Hepatocyte (in vitro differentiated cells): ENCODE data around the gene MEX3A. TPM values are rescaled to one million over a fixed set of nuclear protein-coding genes. Genes with fewer than 3 reads are reported as not detected.
A peak's percentile ranks its signal among the peaks of the same experiment; 100 is the strongest.

Source experiments
- DNase-seq: peaks from one replicate; pipeline ENCODE4 v3.0.0-alpha.2; 2016; ENCODE audit warnings: low spot score
- H2AFZ ChIP-seq: fragments of 200-600 bp; sonication (generic); 2 replicates; pipeline ENCODE4 v1.6.0; 2016; ENCODE audit warnings: antibody characterized with exemption, mild to moderate bottlenecking
- H3K27ac ChIP-seq: fragments of 200-600 bp; sonication (generic); 2 replicates; pipeline ENCODE4 v1.5.1; 2016; ENCODE audit warnings: mild to moderate bottlenecking
- H3K27me3 ChIP-seq: fragments of 200-600 bp; sonication (generic); 2 replicates; pipeline ENCODE4 v1.6.1; 2016
- H3K36me3 ChIP-seq: fragments of 200-600 bp; sonication (generic); replicated peaks from 2 replicates; pipeline ENCODE4 v1.5.1; 2016; ENCODE audit warnings: low read depth; ENCODE audit not compliant: insufficient read depth
- H3K4me1 ChIP-seq: fragments of 200-600 bp; sonication (generic); 2 replicates; pipeline ENCODE4 v1.5.1; 2016; ENCODE audit warnings: mild to moderate bottlenecking, moderate library complexity; ENCODE audit not compliant: insufficient read depth
- H3K4me2 ChIP-seq: fragments of 200-600 bp; sonication (generic); 2 replicates; pipeline ENCODE4 v1.6.0; 2016
- H3K4me3 ChIP-seq: fragments of 200-600 bp; sonication (generic); 2 replicates; pipeline ENCODE4 v1.5.1; 2016; ENCODE audit warnings: mild to moderate bottlenecking
- H3K79me2 ChIP-seq: fragments of 200-600 bp; sonication (generic); 2 replicates; pipeline ENCODE4 v1.6.0; 2017; ENCODE audit warnings: mild to moderate bottlenecking
- H3K9me2 ChIP-seq: fragments of 200-600 bp; sonication (generic); replicated peaks from 2 replicates; pipeline ENCODE4 v1.6.0; 2017; ENCODE audit warnings: mild to moderate bottlenecking; ENCODE audit not compliant: insufficient read depth
- H3K9me3 ChIP-seq: fragments of 200-600 bp; sonication (generic); 2 replicates; pipeline ENCODE4 v1.5.1; 2016; ENCODE audit warnings: low read depth, mild to moderate bottlenecking
- H4K20me1 ChIP-seq: fragments of 200-600 bp; sonication (generic); 2 replicates; pipeline ENCODE4 v1.6.0; 2016; ENCODE audit warnings: mild to moderate bottlenecking; ENCODE audit not compliant: insufficient read depth, poor library complexity, severe bottlenecking
- EZH2 ChIP-seq: fragments of 200-600 bp; sonication (generic); IDR thresholded peaks from 2 replicates; pipeline ENCODE4 v1.6.1; 2016; ENCODE audit warnings: antibody characterized with exemption, mild to moderate bottlenecking, borderline replicate concordance
- EZH2phosphoT487 ChIP-seq: fragments of 200-600 bp; sonication (generic); IDR thresholded peaks from one replicate; pipeline ENCODE4 v1.6.1; 2018; ENCODE audit warnings: antibody characterized with exemption, mild to moderate bottlenecking, low read depth, moderate library complexity; ENCODE audit not compliant: unreplicated experiment, severe bottlenecking
- WGBS: methylation state at CpG from one replicate; pipeline ENCODE4 v1.1.6; 2016; ENCODE audit warnings: low lambda C conversion rate; ENCODE audit errors: missing lambda C conversion rate; 5-methylcytosine and 5-hydroxymethylcytosine counted together
- polyA plus RNA-seq: library from polyadenylated mRNA; unstranded; fragments of >200 nt; fragmentation: Nextera tagmentation; extraction: Ambion mirVana; gene quantifications from 2 replicates; pipeline ENCODE4 v1.2.1, GENCODE V29; 2016
- total RNA-seq: library from RNA; depleted of rRNA; stranded (reverse); fragments of >200 nt; gene quantifications from 2 replicates; pipeline ENCODE4 v1.2.3, GENCODE V29; 2014
- TF ChIP-seq, protein P1 (sequence below): fragments of 200-600 bp; sonication (generic); IDR thresholded peaks from 2 replicates; pipeline ENCODE4 v1.5.1; 2016; ENCODE audit warnings: antibody characterized with exemption, mild to moderate bottlenecking; ENCODE audit not compliant: poor library complexity

Gene MEX3A
- total and polyA plus RNA-seq, 2 experiments from 2014 or later = 9.3 to 12.0 TPM

DNA sequence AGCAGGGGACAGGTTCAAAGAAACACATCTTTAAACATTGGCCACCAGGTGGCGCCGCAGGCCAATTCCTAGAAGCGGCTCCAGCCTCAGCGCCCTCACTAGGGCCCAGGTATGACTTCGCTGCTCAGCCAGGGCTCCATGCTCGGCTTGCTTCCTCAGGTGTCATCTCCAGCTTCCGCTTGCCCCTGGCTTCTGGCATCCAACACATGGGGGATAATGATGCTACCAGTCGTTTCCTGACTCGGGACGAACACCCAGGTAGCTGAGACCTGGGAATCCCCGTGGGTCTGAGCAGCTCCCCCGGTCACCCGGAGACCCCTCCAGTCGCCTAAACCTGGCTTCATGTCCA lies 8.5 kb upstream of the MEX3A start:
- Histone ChIP-seq H3K27me3 (no peaks in the 10 kb centered on the region), H3K4me3 (no peak overlapping the region), H2AFZ (no peak overlapping the region), H3K4me2 (no peak overlapping the region), H3K4me1 (peaks cover 17% of the 10 kb centered on the region), H4K20me1 (no peaks in the 10 kb centered on the region), H3K79me2 (peaks cover 90% of the 10 kb centered on the region), H3K9me3 (no peaks in the 10 kb centered on the region), H3K36me3 (no peaks in the 10 kb centered on the region), H3K9me2 (no peaks in the 10 kb centered on the region), H3K27ac (peak overlapping the region; percentile 53)
- 46% methylated on average over 14 of the region's 14 CpGs for WGBS
- peak; percentile 95 for DNase-seq
- TF ChIP-seq, protein P1, sequence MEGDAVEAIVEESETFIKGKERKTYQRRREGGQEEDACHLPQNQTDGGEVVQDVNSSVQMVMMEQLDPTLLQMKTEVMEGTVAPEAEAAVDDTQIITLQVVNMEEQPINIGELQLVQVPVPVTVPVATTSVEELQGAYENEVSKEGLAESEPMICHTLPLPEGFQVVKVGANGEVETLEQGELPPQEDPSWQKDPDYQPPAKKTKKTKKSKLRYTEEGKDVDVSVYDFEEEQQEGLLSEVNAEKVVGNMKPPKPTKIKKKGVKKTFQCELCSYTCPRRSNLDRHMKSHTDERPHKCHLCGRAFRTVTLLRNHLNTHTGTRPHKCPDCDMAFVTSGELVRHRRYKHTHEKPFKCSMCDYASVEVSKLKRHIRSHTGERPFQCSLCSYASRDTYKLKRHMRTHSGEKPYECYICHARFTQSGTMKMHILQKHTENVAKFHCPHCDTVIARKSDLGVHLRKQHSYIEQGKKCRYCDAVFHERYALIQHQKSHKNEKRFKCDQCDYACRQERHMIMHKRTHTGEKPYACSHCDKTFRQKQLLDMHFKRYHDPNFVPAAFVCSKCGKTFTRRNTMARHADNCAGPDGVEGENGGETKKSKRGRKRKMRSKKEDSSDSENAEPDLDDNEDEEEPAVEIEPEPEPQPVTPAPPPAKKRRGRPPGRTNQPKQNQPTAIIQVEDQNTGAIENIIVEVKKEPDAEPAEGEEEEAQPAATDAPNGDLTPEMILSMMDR = peak; percentile 85
- TF ChIP-seq EZH2phosphoT487 (no peak), EZH2 (no peak)

DNA sequence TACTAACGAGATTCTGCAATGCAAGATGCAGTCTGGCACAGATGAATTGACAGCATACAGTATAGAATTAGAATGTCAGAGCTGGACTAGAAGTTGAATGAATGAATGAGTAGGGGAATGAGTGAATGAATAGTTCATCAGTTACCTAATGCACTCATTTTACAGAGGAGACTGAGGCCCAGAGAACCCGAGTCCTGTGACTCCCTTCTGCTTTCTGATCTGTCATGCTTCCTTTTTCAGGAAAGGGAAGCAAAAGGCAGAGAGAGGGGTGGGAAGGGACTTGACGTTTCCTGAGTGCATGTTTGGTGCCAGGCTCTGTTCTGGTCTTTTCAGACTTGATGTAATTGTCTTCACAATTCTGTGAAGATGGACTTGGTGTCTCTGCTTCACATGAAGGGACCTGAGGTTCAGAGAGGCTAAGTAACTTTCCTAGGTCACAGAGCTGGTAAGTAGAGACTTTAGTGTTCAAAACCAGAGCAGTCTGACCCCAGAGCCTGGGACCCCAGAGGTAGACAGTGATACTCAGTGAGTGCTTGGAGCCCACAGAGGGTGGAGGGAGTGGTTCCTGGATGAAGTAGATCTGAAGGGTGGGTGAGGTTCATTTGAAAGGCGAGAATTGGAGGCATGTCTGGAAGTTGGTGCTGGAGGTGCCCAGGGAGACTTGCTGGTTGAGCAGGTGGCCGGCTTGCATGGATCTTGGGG lies 8.0 kb upstream of the MEX3A start:
- Histone ChIP-seq H3K36me3 (no peaks in the 10 kb centered on the region), H4K20me1 (no peaks in the 10 kb centered on the region), H3K79me2 (peaks cover 92% of the 10 kb centered on the region), H3K9me2 (no peaks in the 10 kb centered on the region), H3K9me3 (no peaks in the 10 kb centered on the region), H2AFZ (no peak overlapping the region), H3K27me3 (no peaks in the 10 kb centered on the region), H3K4me3 (no peak overlapping the region), H3K4me1 (peaks cover 22% of the 10 kb centered on the region), H3K27ac (peak overlapping the region; percentile 4), H3K4me2 (no peak overlapping the region)
- WGBS = 38% methylated on average over 5 of the region's 5 CpGs
- no peak for DNase-seq
- no peak for TF ChIP-seq EZH2phosphoT487
- TF ChIP-seq, protein P1 = no peak
- no peak for TF ChIP-seq EZH2

DNA sequence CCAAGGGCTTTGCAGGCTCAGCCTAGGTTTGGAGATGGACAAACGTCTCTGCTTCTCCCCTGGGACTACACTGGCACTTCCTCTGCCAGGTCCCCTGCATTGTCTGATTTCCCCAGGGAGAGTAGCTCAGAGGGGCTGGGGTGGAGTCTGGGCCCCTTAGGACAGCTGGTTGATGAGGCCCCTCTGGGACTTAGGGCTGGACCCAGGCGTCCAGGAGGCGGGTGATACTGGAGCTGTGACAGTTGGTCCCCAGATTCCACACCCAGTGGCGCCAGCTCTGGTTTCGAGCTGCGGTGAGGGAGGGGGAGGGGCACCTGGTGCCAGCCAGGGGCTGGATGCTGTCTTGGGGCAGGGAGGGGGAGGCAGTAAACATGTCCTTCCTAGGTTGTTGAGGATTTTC lies 7.4 kb upstream of the MEX3A start:
- Histone ChIP-seq H3K4me1 (peaks cover 26% of the 10 kb centered on the region), H3K27me3 (no peaks in the 10 kb centered on the region), H3K4me2 (no peak overlapping the region), H3K36me3 (no peaks in the 10 kb centered on the region), H3K79me2 (peaks cover 94% of the 10 kb centered on the region), H2AFZ (no peak overlapping the region), H4K20me1 (no peaks in the 10 kb centered on the region), H3K27ac (no peak overlapping the region), H3K4me3 (no peak overlapping the region), H3K9me2 (no peaks in the 10 kb centered on the region), H3K9me3 (no peaks in the 10 kb centered on the region)
- no peak for DNase-seq
- no peak for TF ChIP-seq EZH2
- TF ChIP-seq EZH2phosphoT487 = no peak
- TF ChIP-seq, protein P1 = no peak
- WGBS = 81% methylated on average over 6 of the region's 6 CpGs

DNA sequence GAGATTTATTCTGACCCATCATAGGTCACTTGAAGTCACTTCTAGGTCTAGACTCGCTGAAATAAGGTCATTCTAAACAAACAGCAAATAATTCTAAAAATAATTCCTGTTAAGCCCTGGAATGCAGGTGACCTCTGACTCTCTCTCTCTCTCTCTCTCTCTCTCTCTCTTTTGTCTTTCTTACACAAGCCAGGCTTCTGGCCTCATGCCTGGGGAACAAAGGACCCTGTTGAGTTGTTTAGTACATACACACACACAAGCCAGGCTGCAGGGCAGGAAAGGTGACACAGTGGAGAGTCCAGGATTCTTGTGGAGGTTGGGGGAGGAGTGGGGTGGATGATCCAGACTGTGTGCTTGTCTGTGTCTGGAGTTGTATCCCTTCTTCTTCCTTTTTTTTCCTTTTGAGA lies 4.0 kb upstream of the MEX3A start:
- H3K9me3 ChIP-seq = no peaks in the 10 kb centered on the region
- no peaks in the 10 kb centered on the region for H3K27me3 ChIP-seq
- H4K20me1 ChIP-seq = peaks cover 3% of the 10 kb centered on the region
- H3K27ac ChIP-seq = peak overlapping the region; percentile 86
- TF ChIP-seq, protein P1 = no peak
- TF ChIP-seq EZH2 (no peak), EZH2phosphoT487 (no peak)
- H3K36me3 ChIP-seq = no peaks in the 10 kb centered on the region
- H3K79me2 ChIP-seq = peaks cover 83% of the 10 kb centered on the region
- H3K4me3 ChIP-seq = no peak overlapping the region
- no peak overlapping the region for H2AFZ ChIP-seq
- no peaks in the 10 kb centered on the region for H3K9me2 ChIP-seq
- peaks cover 39% of the 10 kb centered on the region for H3K4me1 ChIP-seq
- WGBS = 14% methylated on average over 1 of the region's 1 CpG
- DNase-seq = peak; percentile 73
- peak overlapping the region; percentile 51 for H3K4me2 ChIP-seq
